HEK293 (cell line): Measurements from ENCODE around the gene ETDA.

ENCODE experiments used
- CTCF ChIA-PET: fragments of 350-600 bp; formaldehyde crosslinking; extraction: SDS; loops from one replicate; lab custom pipeline; 2021; ENCODE audit warnings: antibody characterized with exemption; lab: Yijun Ruan, JAX
- POLR2A ChIA-PET: fragments of 300-600 bp; formaldehyde crosslinking; extraction: SDS; loops from one replicate; lab custom pipeline; 2020; ENCODE audit warnings: antibody characterized with exemption, inconsistent platforms; lab: Yijun Ruan, JAX
- H3K27ac ChIP-seq: fragments of 200-500 bp; sonication (Bioruptor generic); 2 replicates; pipeline ENCODE4 v1.5.1; 2014; ENCODE audit warnings: low read depth, low read length, control low read depth, inconsistent platforms; ENCODE audit errors: extremely low read depth
- H3K36me3 ChIP-seq, 2 experiments: fragments of 200-500 bp in 1 of 2; sonication (Bioruptor generic) in 1 of 2; 1 replicate in 1 of 2; 2 replicates in 1 of 2; pipeline ENCODE4 v1.5.1; 2014 to 2017; ENCODE audit warnings: inconsistent platforms in 2 of 2, low read length in 2 of 2; ENCODE audit not compliant: control insufficient read depth in 2 of 2, insufficient read depth in 1 of 2
- H3K4me1 ChIP-seq: fragments of 200-500 bp; sonication (Bioruptor generic); 2 replicates; pipeline ENCODE4 v1.5.1; 2014; ENCODE audit warnings: mild to moderate bottlenecking, low read length, inconsistent platforms; ENCODE audit not compliant: control insufficient read depth, insufficient read depth
- H3K4me3 ChIP-seq: 2 replicates; pipeline ENCODE4 v1.5.1; 2011; ENCODE audit warnings: low read depth, mild to moderate bottlenecking, control low read depth, low read length, moderate library complexity
- H3K9me3 ChIP-seq: fragments of 200-500 bp; sonication (Bioruptor generic); 2 replicates; pipeline ENCODE4 v1.5.1; 2014; ENCODE audit warnings: low read depth, low read length, inconsistent platforms; ENCODE audit not compliant: control insufficient read depth, insufficient read depth
- KLF10 ChIP-seq: fragments of 450-650 bp; IDR thresholded peaks from 2 replicates; pipeline ENCODE4 v1.5.1; 2018; ENCODE audit warnings: missing biosample characterization, mild to moderate bottlenecking, missing genetic modification characterization
- MZF1 ChIP-seq: fragments of 450-650 bp; formaldehyde crosslinking; IDR thresholded peaks from 2 replicates; pipeline ENCODE4 v1.5.1; 2017; ENCODE audit warnings: missing biosample characterization, missing genetic modification characterization, borderline replicate concordance
- SALL2 ChIP-seq: fragments of 450-650 bp; formaldehyde crosslinking; IDR thresholded peaks from 2 replicates; pipeline ENCODE4 v1.5.0; 2017; ENCODE audit warnings: missing biosample characterization, mild to moderate bottlenecking, missing genetic modification characterization, borderline replicate concordance
- ZBTB10 ChIP-seq: fragments of 450-650 bp; formaldehyde crosslinking; IDR thresholded peaks from 2 replicates; pipeline ENCODE4 v1.5.1; 2016; ENCODE audit warnings: missing biosample characterization, missing genetic modification characterization
- ZFHX2 ChIP-seq: fragments of 450-650 bp; formaldehyde crosslinking; conservative IDR thresholded peaks from 2 replicates; pipeline ENCODE4 v1.5.1; 2016; ENCODE audit warnings: missing biosample characterization, missing genetic modification characterization
- ZFP41 ChIP-seq: fragments of 450-650 bp; formaldehyde crosslinking; IDR thresholded peaks from 2 replicates; pipeline ENCODE4 v1.5.1; 2016; ENCODE audit warnings: missing biosample characterization, missing genetic modification characterization, borderline replicate concordance
- ZNF148 ChIP-seq: fragments of 450-650 bp; formaldehyde crosslinking; IDR thresholded peaks from 2 replicates; pipeline ENCODE4 v1.5.0; 2017; ENCODE audit warnings: missing biosample characterization, missing genetic modification characterization, borderline replicate concordance
- ZNF16 ChIP-seq: fragments of 450-650 bp; formaldehyde crosslinking; IDR thresholded peaks from 2 replicates; pipeline ENCODE4 v1.5.1; 2016; ENCODE audit warnings: low read depth, missing biosample characterization, missing genetic modification characterization
- ZNF24 ChIP-seq: fragments of 450-650 bp; formaldehyde crosslinking; IDR thresholded peaks from 2 replicates; pipeline ENCODE4 v1.5.1; 2016; ENCODE audit warnings: missing biosample characterization, missing genetic modification characterization
- ZNF280D ChIP-seq: fragments of 450-650 bp; formaldehyde crosslinking; IDR thresholded peaks from 2 replicates; pipeline ENCODE4 v1.5.1; 2016; ENCODE audit warnings: missing biosample characterization, missing genetic modification characterization
- ZNF311 ChIP-seq: fragments of 450-650 bp; formaldehyde crosslinking; IDR thresholded peaks from 2 replicates; pipeline ENCODE4 v1.5.1; 2017; ENCODE audit warnings: missing biosample characterization, missing genetic modification characterization, borderline replicate concordance
- ZNF362 ChIP-seq: fragments of 450-650 bp; formaldehyde crosslinking; IDR thresholded peaks from 2 replicates; pipeline ENCODE4 v1.5.1; 2016; ENCODE audit warnings: missing biosample characterization, missing genetic modification characterization
- ZNF366 ChIP-seq: fragments of 450-650 bp; formaldehyde crosslinking; conservative IDR thresholded peaks from 2 replicates; pipeline ENCODE4 v1.5.1; 2016; ENCODE audit warnings: missing biosample characterization, missing genetic modification characterization
- ZNF518A ChIP-seq: fragments of 450-650 bp; formaldehyde crosslinking; conservative IDR thresholded peaks from 2 replicates; pipeline ENCODE4 v1.5.1; 2016; ENCODE audit warnings: low read depth, missing biosample characterization, missing genetic modification characterization
- ZNF561 ChIP-seq: fragments of 450-650 bp; IDR thresholded peaks from 2 replicates; pipeline ENCODE4 v1.5.1; 2018; ENCODE audit warnings: missing biosample characterization, missing genetic modification characterization, borderline replicate concordance
- ZNF623 ChIP-seq: fragments of 450-650 bp; formaldehyde crosslinking; IDR thresholded peaks from 2 replicates; pipeline ENCODE4 v1.5.1; 2016; ENCODE audit warnings: missing biosample characterization, missing genetic modification characterization
- ZNF701 ChIP-seq: fragments of 450-650 bp; formaldehyde crosslinking; IDR thresholded peaks from 2 replicates; pipeline ENCODE4 v1.5.1; 2016; ENCODE audit warnings: missing biosample characterization, missing genetic modification characterization
- ZNF707 ChIP-seq: fragments of 450-650 bp; formaldehyde crosslinking; IDR thresholded peaks from 2 replicates; pipeline ENCODE4 v1.5.1; 2016; ENCODE audit warnings: missing biosample characterization, missing genetic modification characterization
- ZNF747 ChIP-seq: fragments of 450-650 bp; formaldehyde crosslinking; IDR thresholded peaks from 2 replicates; pipeline ENCODE4 v1.5.1; 2016; ENCODE audit warnings: missing biosample characterization, missing genetic modification characterization

The ETDA gene

GRCh38 chrX:135273162-135273561, 21.3 kb downstream of the ETDA start:
- ChIA-PET CTCF (no interaction called here), POLR2A (no interaction called here)
- H3K27ac ChIP-seq = no peak overlapping the region
- H3K9me3 ChIP-seq = no peaks in the 10 kb centered on the region; the same call in 1 of the 2 replicates
- no peaks in the 10 kb centered on the region for H3K36me3 ChIP-seq
- no peak overlapping the region for H3K4me3 ChIP-seq
- H3K4me1 ChIP-seq = no peaks in the 10 kb centered on the region
- TF ChIP-seq ZNF701 (tag by site-specific recombination) (no peak), ZNF311 (tag by site-specific recombination) (no peak), ZNF623 (tag by site-specific recombination) (no peak), KLF10 (tag by site-specific recombination) (no peak), ZNF24 (no peak), ZNF707 (tag by site-specific recombination) (no peak), ZFP41 (tag by site-specific recombination) (no peak), ZBTB10 (tag by site-specific recombination) (no peak), ZFHX2 (tag by site-specific recombination) (no peak), ZNF561 (tag by site-specific recombination) (no peak), SALL2 (no peak), ZNF280D (tag by site-specific recombination) (no peak), ZNF518A (tag by site-specific recombination) (no peak), ZNF366 (no peak), ZNF362 (tag by site-specific recombination) (no peak), MZF1 (tag by site-specific recombination) (no peak), ZNF16 (tag by site-specific recombination) (no peak), ZNF747 (no peak), ZNF148 (no peak)
